PC-3 (cell line): ENCODE measurements around the gene DIAPH1. TPM values are rescaled to one million over a fixed set of nuclear protein-coding genes. Genes with fewer than 3 reads are reported as not detected.

ENCODE experiments used
- ATAC-seq: fragments of 200-7000 bp; cut with Tn5 transposase; 2 replicates; pipeline ENCODE4 v1.9.1; 2020; ENCODE audit warnings: mild to moderate bottlenecking, moderate library complexity
- BruUV-seq: library from RNA; stranded (reverse); fragments of 400-500 nt; replicated peaks from 2 replicates; lab custom pipeline; 2021; lab: Mats Ljungman, UMichigan
- CTCF ChIA-PET: fragments of 300-600 bp; sonication (Branson Sonifier 250); formaldehyde crosslinking; loops from one replicate; lab custom pipeline; 2022; ENCODE audit warnings: antibody characterized with exemption; lab: Charles Lee
- POLR2A ChIA-PET: fragments of 300-600 bp; sonication (Branson Sonifier 250); formaldehyde crosslinking; loops from one replicate; lab custom pipeline; 2022; ENCODE audit warnings: antibody characterized with exemption; ENCODE audit not compliant: unreplicated experiment; lab: Charles Lee
- DNase-seq: peaks from one replicate; pipeline ENCODE4 v3.0.0-alpha.2; 2015
- H2AFZ ChIP-seq: fragments of 300-600 bp; sonication (generic); 2 replicates; pipeline ENCODE4 v1.6.0; 2016; ENCODE audit warnings: antibody characterized with exemption, low read length
- H3F3A ChIP-seq: fragments of 300-600 bp; sonication (generic); one replicate; pipeline ENCODE4 v1.6.0; 2017; ENCODE audit warnings: antibody characterized with exemption, low read length, control low read depth, mild to moderate bottlenecking; ENCODE audit not compliant: unreplicated experiment
- H3K27ac ChIP-seq: fragments of 300-600 bp; sonication (generic); 2 replicates; pipeline ENCODE4 v1.5.1; 2016; ENCODE audit warnings: mild to moderate bottlenecking, low read length
- H3K27me3 ChIP-seq: fragments of 300-600 bp; sonication (generic); 2 replicates; pipeline ENCODE4 v1.6.1; 2016; ENCODE audit warnings: low read length, mixed read lengths
- H3K36me3 ChIP-seq: fragments of 300-600 bp; sonication (generic); 2 replicates; pipeline ENCODE4 v1.6.1; 2016; ENCODE audit warnings: low read depth, mixed run types, low read length, mixed read lengths
- H3K4me1 ChIP-seq: fragments of 300-600 bp; sonication (generic); 2 replicates; pipeline ENCODE4 v1.5.1; 2016; ENCODE audit warnings: low read length; ENCODE audit not compliant: insufficient read depth
- H3K4me2 ChIP-seq: fragments of 300-600 bp; sonication (generic); 2 replicates; pipeline ENCODE4 v1.6.0; 2016; ENCODE audit warnings: low read length
- H3K4me3 ChIP-seq: fragments of 300-600 bp; sonication (generic); 2 replicates; pipeline ENCODE4 v1.5.1; 2016; ENCODE audit warnings: mild to moderate bottlenecking, low read length, mixed read lengths
- H3K79me2 ChIP-seq: fragments of 300-600 bp; sonication (generic); 2 replicates; pipeline ENCODE4 v1.6.1; 2017; ENCODE audit warnings: low read length, mixed read lengths
- H3K9ac ChIP-seq: fragments of 300-600 bp; sonication (generic); 2 replicates; pipeline ENCODE4 v1.6.0; 2016; ENCODE audit warnings: mild to moderate bottlenecking, low read length
- H3K9me2 ChIP-seq: fragments of 300-600 bp; sonication (generic); replicated peaks from 2 replicates; pipeline ENCODE4 v1.6.1; 2016; ENCODE audit warnings: mixed run types, low read length, mixed read lengths
- H3K9me3 ChIP-seq: fragments of 300-600 bp; sonication (generic); 2 replicates; pipeline ENCODE4 v1.6.1; 2016; ENCODE audit warnings: low read length, mixed read lengths
- H4K20me1 ChIP-seq: fragments of 300-600 bp; sonication (generic); 2 replicates; pipeline ENCODE4 v1.6.1; 2016; ENCODE audit warnings: low read length, mixed read lengths
- CTCF ChIP-seq: fragments of 300-600 bp; sonication (generic); conservative IDR thresholded peaks from 2 replicates; pipeline ENCODE4 v1.5.1; 2017; ENCODE audit warnings: antibody characterized with exemption, low read depth, mild to moderate bottlenecking, low read length
- EZH2 ChIP-seq: fragments of 300-600 bp; sonication (generic); IDR thresholded peaks from one replicate; pipeline ENCODE4 v1.6.1; 2017; ENCODE audit warnings: antibody characterized with exemption, mild to moderate bottlenecking, low read length; ENCODE audit not compliant: unreplicated experiment
- EZH2phosphoT487 ChIP-seq: fragments of 300-600 bp; sonication (generic); IDR thresholded peaks from 2 replicates; pipeline ENCODE4 v1.6.1; 2018; ENCODE audit warnings: mild to moderate bottlenecking, antibody characterized with exemption, low read length, borderline replicate concordance
- intact Hi-C: fragments of 100-400 bp; cut with micrococcal nuclease; formaldehyde crosslinking; loops from 2 replicates; pipeline ENCODE4 v1.9.0; 2023
- total RNA-seq: library from RNA; depleted of rRNA; stranded (reverse); fragments of >200 nt; gene quantifications from 2 replicates; pipeline ENCODE4 v1.2.3, GENCODE V29; 2014

DIAPH1 gene
- total RNA-seq, 1 experiment from 2014 or later, result 51.9 TPM

GRCh38 chr5:141477044-141477575 is 141.7 kb downstream of the DIAPH1 start:
- CTCF ChIA-PET, result no interaction called here
- H3K27ac ChIP-seq, result no peak overlapping the region
- no TSS peak for BruUV-seq

DNA sequence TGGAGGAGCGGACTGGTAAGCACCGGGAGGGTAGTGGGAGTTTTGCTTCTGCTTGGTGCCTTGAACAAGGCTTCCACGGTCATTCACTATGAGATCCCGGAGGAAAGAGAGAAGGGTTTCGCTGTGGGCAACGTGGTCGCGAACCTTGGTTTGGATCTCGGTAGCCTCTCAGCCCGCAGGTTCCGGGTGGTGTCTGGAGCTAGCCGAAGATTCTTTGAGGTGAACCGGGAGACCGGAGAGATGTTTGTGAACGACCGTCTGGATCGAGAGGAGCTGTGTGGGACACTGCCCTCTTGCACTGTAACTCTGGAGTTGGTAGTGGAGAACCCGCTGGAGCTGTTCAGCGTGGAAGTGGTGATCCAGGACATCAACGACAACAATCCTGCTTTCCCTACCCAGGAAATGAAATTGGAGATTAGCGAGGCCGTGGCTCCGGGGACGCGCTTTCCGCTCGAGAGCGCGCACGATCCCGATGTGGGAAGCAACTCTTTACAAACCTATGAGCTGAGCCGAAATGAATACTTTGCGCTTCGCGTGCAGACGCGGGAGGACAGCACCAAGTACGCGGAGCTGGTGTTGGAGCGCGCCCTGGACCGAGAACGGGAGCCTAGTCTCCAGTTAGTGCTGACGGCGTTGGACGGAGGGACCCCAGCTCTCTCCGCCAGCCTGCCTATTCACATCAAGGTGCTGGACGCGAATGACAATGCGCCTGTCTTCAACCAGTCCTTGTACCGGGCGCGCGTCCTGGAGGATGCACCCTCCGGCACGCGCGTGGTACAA is 142.5 kb downstream of the DIAPH1 start:
- no peak for DNase-seq
- Histone ChIP-seq H3K4me1 (no peaks in the 10 kb centered on the region), H3F3A (no peaks in the 10 kb centered on the region), H3K9me3 (no peaks in the 10 kb centered on the region), H3K4me3 (no peak overlapping the region), H3K9me2 (no peaks in the 10 kb centered on the region), H3K36me3 (no peaks in the 10 kb centered on the region; the same call in 1 of the 2 replicates), H3K9ac (no peak overlapping the region), H4K20me1 (no peaks in the 10 kb centered on the region), H3K79me2 (no peaks in the 10 kb centered on the region), H2AFZ (no peak overlapping the region), H3K27me3 (no peaks in the 10 kb centered on the region), H3K27ac (no peak overlapping the region), H3K4me2 (no peak overlapping the region)
- ATAC-seq, result no peak
- no TSS peak for BruUV-seq
- intact Hi-C loops, result no loop called here
- ChIA-PET POLR2A (no interaction called here), CTCF (no interaction called here)
- TF ChIP-seq EZH2 (no peak), EZH2phosphoT487 (no peak), CTCF (no peak)

More at GRCh38 chr5:141477044-141477575, 141.7 kb downstream of the DIAPH1 start:
- POLR2A ChIA-PET, result no interaction called here
- H3K4me1 ChIP-seq, result no peaks in the 10 kb centered on the region
- intact Hi-C loops, result no loop called here
- no peaks in the 10 kb centered on the region for H3K27me3 ChIP-seq
- H3K9ac ChIP-seq, result no peak overlapping the region
- no peaks in the 10 kb centered on the region for H4K20me1 ChIP-seq
- H3F3A ChIP-seq, result no peaks in the 10 kb centered on the region
- no peaks in the 10 kb centered on the region for H3K79me2 ChIP-seq
- DNase-seq (no peak), ATAC-seq (no peak)
- no peaks in the 10 kb centered on the region for H3K9me2 ChIP-seq
- no peak overlapping the region for H3K4me3 ChIP-seq
- no peaks in the 10 kb centered on the region; the same call in 1 of the 2 replicates for H3K36me3 ChIP-seq
- TF ChIP-seq CTCF, result no peak
- no peak overlapping the region for H2AFZ ChIP-seq
- no peaks in the 10 kb centered on the region for H3K9me3 ChIP-seq
- no peak overlapping the region for H3K4me2 ChIP-seq

- no peak for ATAC-seq
- H3K4me3 ChIP-seq, result no peak within 1 kb of the TSS
- H3K27me3 ChIP-seq, result no peaks in the 10 kb centered on the region
- DNase-seq, result no peak
- no peak within 1 kb of the TSS for H3K9ac ChIP-seq
- H3K36me3 ChIP-seq, result no peaks in the 10 kb centered on the region; the same call in 1 of the 2 replicates
- no peak within 1 kb of the TSS for H3K4me2 ChIP-seq
- no peak within 1 kb of the TSS for H2AFZ ChIP-seq
- H3K4me1 ChIP-seq, result no peaks in the 10 kb centered on the region
- no peaks in the 10 kb centered on the region for H4K20me1 ChIP-seq
- POLR2A ChIA-PET, result no interaction called here
- no peak within 1 kb of the TSS for H3K27ac ChIP-seq
- TF ChIP-seq EZH2phosphoT487 (no peak), CTCF (no peak), EZH2 (no peak)
- H3K9me2 ChIP-seq, result no peaks in the 10 kb centered on the region
- BruUV-seq, result no TSS peak
- CTCF ChIA-PET, result no interaction called here
- no peaks in the 10 kb centered on the region for H3K9me3 ChIP-seq
- intact Hi-C loops, result no loop called here
- H3K79me2 ChIP-seq, result no peaks in the 10 kb centered on the region
- H3F3A ChIP-seq, result no peaks in the 10 kb centered on the region
These were observed 143.1 kb downstream of the DIAPH1 start, which contains the start of gene PCDHGC3 for GRCh38 chr5:141475625-141476131. PCDHGC3 (plus strand) TSS chr5:141475966; CDS start chr5:141476117, 151 bp downstream.
